Kidney (tissue), 14 donors: ENCODE data around the gene TIPARP. TPM values are rescaled to one million over a fixed set of nuclear protein-coding genes. Genes with fewer than 3 reads are reported as not detected.

Experiments
- DNase-seq, 5 donors: peaks; one replicate each; pipeline ENCODE4 v3.0.0-alpha.2; 2013 to 2020
- FAIRE-seq: peaks from 2 replicates; lab custom pipeline; 2012; peaks lifted over from hg19 to GRCh38; lab: Jason Lieb, UNC
- H3K27ac ChIP-seq, 2 donors: one replicate each; pipeline ENCODE4 v1.7.0; 2013; ENCODE audit warnings: low read depth in 2 of 2, low read length in 2 of 2, inconsistent platforms in 1 of 2
- H3K27me3 ChIP-seq: one replicate; pipeline ENCODE4 v1.7.1; 2013; ENCODE audit warnings: low read length, inconsistent platforms; ENCODE audit not compliant: control insufficient read depth, insufficient read depth
- H3K36me3 ChIP-seq, 3 donors: one replicate each; pipeline versions ENCODE4 v1.7.0 to v1.7.1; 2013; ENCODE audit warnings: low read length in 3 of 3, control low read depth in 1 of 3, inconsistent platforms in 1 of 3; ENCODE audit not compliant: insufficient read depth in 3 of 3, control insufficient read depth in 2 of 3
- H3K4me1 ChIP-seq, 3 donors: one replicate each; pipeline versions ENCODE4 v1.7.0 to v1.7.1; 2013; ENCODE audit warnings: low read length in 3 of 3, inconsistent platforms in 1 of 3, low read depth in 1 of 3; ENCODE audit not compliant: control insufficient read depth in 2 of 3, insufficient read depth in 2 of 3
- H3K4me3 ChIP-seq, 3 donors: one replicate each; pipeline versions ENCODE4 v1.7.0 to v1.8.1; 2013; ENCODE audit warnings: low read length in 3 of 3, control low read depth in 1 of 3, inconsistent platforms in 1 of 3
- H3K9ac ChIP-seq, 3 donors: one replicate each; pipeline versions ENCODE4 v1.7.0 to v1.7.1; 2013; ENCODE audit warnings: low read length in 3 of 3, control low read depth in 1 of 3, inconsistent platforms in 1 of 3
- H3K9me3 ChIP-seq, 3 donors: one replicate each; pipeline versions ENCODE4 v1.7.0 to v1.7.1; 2013; ENCODE audit warnings: low read length in 3 of 3, control low read depth in 1 of 3, inconsistent platforms in 1 of 3; ENCODE audit not compliant: control insufficient read depth in 2 of 3, insufficient read depth in 1 of 3
- intact Hi-C: fragments of 100-400 bp; cut with DNase I; formaldehyde crosslinking; loops from one replicate; pipeline ENCODE4 v1.11.1; 2022
- polyA plus RNA-seq: library from polyadenylated mRNA; stranded (reverse); fragments of 350-450 nt; fragmentation: Illumina TruSeq; extraction: RNeasy Lipid Tissue Mini Kit (QIAGEN cat#74804); gene quantifications from one replicate; pipeline ENCODE4 v1.2.3, GENCODE V29; 2014; ENCODE audit warnings: low read depth, low replicate concordance; ENCODE audit not compliant: insufficient read depth
- total RNA-seq: library from RNA; stranded (reverse); fragmentation: NEBNext Ultra II Directional; extraction: Animal tissue kit (Norgen Biotek cat#: 25700); gene quantifications from one replicate; pipeline ENCODE4 v1.2.1, GENCODE V29; 2021
- TF ChIP-seq, protein P1 (sequence below): IDR thresholded peaks from 3 replicates; pipeline ENCODE4 v1.5.1; 2012; ENCODE audit warnings: mild to moderate bottlenecking, moderate library complexity, borderline replicate concordance; ENCODE audit not compliant: insufficient read depth; ENCODE audit errors: extremely low read depth
- donor health status: control.
- donor health status: control.
- donor health status: control.
- donor health status: control.
- donor health status: control.
- donor health status: DM: yes; HTN: yes; CAD: no.
- donor health status: Normal renal cell carcinoma (clear cell type).

The TIPARP gene
- total and polyA plus RNA-seq, 2 donors from 2014 or later: 9.5 to 21.8 TPM

DNA sequence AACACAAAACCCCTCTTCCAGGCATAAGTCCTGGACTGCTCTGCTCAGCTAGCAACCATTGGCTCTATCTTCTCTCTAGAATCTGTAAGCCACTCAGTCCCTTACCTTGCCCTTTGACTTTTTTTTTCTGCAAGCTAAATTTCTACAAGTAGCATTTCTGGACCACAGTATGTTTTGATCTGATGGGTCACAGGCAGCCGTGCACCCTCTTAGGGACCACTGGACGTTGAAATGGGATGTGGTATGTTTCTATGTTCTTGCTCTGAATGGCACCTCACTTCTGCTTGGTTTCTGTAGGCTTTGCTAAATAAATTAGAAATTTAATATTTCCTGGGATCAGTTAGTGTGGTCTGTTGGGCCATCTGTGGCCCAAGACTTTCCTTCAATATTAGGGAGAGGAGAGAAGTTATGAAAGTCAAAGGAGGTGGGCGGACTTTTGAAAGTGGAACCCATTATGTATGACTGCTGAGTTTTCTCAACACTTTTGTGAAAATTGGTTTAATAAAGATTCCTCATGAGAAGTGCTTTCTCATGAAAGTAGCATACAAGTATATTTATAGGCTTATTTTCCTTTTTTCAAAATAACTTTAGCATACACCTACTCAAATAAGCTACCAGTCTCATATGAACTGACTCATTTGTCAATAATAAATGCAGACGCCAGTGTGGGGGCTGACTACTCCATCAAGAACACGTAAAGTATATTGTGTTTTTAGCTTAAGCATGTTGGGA lies 18.4 kb upstream of the TIPARP start:
- no peak overlapping the region for H3K4me3 ChIP-seq
- H3K27me3 ChIP-seq: no peaks in the 10 kb centered on the region
- no peaks in the 10 kb centered on the region for H3K4me1 ChIP-seq
- DNase-seq (no peak), FAIRE-seq (no peak)
- TF ChIP-seq, protein P1, sequence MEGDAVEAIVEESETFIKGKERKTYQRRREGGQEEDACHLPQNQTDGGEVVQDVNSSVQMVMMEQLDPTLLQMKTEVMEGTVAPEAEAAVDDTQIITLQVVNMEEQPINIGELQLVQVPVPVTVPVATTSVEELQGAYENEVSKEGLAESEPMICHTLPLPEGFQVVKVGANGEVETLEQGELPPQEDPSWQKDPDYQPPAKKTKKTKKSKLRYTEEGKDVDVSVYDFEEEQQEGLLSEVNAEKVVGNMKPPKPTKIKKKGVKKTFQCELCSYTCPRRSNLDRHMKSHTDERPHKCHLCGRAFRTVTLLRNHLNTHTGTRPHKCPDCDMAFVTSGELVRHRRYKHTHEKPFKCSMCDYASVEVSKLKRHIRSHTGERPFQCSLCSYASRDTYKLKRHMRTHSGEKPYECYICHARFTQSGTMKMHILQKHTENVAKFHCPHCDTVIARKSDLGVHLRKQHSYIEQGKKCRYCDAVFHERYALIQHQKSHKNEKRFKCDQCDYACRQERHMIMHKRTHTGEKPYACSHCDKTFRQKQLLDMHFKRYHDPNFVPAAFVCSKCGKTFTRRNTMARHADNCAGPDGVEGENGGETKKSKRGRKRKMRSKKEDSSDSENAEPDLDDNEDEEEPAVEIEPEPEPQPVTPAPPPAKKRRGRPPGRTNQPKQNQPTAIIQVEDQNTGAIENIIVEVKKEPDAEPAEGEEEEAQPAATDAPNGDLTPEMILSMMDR: no peak
- no peaks in the 10 kb centered on the region for H3K9me3 ChIP-seq
- no peak overlapping the region for H3K9ac ChIP-seq
- no peak overlapping the region for H3K27ac ChIP-seq
- no peaks in the 10 kb centered on the region for H3K36me3 ChIP-seq
- intact Hi-C loops: no loop called here

DNA sequence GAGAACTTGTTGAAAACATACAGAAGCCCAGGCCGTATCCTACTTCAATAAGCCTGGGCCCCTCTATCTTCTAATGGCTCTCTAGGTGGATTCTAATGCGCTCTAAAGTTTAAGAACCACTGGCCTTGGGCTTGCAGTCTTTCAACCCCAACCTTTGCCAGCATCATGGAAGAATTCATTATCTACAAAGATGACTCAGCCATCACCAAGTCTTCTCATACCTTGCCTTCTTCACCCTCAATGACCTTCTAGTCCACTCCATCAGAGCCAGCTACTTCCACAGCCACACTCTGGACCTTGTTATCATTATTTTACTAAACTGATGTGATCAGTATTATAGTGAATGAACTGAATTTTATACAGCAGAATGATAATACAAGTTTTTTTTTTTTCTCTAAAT lies 16.9 kb upstream of the TIPARP start:
- TF ChIP-seq, protein P1: no peak
- DNase-seq: no peak
- Histone ChIP-seq H3K9ac (no peak overlapping the region), H3K4me1 (no peaks in the 10 kb centered on the region), H3K27ac (no peak overlapping the region), H3K4me3 (no peak overlapping the region), H3K36me3 (no peaks in the 10 kb centered on the region), H3K27me3 (no peaks in the 10 kb centered on the region), H3K9me3 (no peaks in the 10 kb centered on the region)
- intact Hi-C loops: no loop called here
- no peak for FAIRE-seq

DNA sequence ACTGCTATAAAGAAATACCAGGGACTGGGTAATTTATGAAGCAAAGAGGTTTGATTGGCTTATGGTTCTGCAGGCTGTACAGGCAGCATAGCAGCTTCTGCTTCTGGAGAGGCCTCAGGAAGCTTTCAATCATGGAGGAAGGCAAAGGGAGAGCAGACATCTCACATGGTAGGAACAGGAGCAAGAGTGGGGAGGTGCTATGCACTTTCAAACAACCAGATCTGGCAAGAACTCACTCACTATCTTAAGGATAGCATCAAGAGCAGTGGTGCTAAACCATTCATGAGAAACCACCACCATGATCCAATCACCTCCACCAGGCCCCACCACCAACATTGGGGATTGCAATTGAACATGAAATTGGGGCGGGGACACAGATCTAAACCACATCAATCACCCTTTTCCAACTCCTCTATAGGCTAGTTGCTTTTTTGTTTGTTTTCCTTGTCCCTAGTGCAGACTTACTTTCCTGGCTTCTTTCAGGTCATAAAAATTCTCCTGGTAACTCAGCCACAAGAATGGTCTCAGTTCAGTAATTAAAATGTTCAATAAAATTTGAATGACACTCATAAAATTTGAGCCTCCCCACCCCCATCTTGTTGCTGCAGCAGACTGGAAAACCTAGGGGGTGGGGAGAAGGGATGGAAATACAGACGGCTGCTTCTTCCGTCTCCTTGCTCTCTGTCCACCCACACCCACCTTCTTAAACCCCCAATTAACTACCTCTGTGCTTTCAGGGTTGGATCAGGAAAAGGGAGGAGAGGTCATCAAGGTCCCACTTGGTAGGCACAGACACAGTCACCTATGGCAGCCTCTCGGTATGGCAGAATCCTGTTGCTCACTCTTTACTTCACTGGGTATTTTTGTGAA lies 16.3 kb upstream of the TIPARP start:
- Histone ChIP-seq H3K27ac (no peak overlapping the region), H3K4me1 (no peaks in the 10 kb centered on the region), H3K4me3 (no peak overlapping the region), H3K9ac (no peak overlapping the region), H3K27me3 (no peaks in the 10 kb centered on the region), H3K9me3 (no peaks in the 10 kb centered on the region), H3K36me3 (no peaks in the 10 kb centered on the region)
- TF ChIP-seq, protein P1: no peak
- DNase-seq (peak in 2 of 5 donors; percentile 50), FAIRE-seq (no peak)
- intact Hi-C loops: no loop called here
